ENCODE data around the gene PIM3. TPM values are rescaled to one million over a fixed set of nuclear protein-coding genes. Genes with fewer than 3 reads are reported as not detected.
"Not testable (repeated sequence)": the region's sequence is repeated elsewhere in the genome, so short reads cannot be mapped to it uniquely, and the experiment has no call there.

The PIM3 gene
- total RNA-seq, 2 experiments from 2014 or later = 202 to 210 TPM

DNA sequence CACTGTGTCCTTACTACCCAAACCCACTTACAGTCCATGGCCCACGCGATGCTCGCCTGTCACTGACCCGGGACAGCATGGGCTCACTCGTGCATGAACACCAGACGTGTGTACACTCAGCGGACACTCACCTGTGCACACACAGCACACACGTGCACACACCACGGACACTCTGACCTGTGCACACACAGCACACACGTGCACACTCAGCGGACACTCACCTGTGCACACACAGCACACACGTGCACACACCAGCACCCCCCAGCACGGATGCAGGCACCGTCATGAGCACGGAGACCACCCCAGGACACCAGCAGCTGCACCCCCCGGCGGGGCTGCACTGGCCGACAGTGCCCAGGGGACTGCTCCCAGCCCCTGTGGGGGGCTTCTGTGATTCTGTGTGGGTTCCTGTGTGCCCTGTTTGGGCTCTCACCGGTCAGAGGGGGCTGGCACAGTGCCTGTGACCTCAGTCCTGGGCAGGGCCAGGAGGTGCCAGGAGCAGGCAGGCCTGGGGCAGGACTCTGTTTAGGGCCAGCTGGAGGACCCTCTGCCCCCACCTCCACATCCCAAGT lies 21.9 kb upstream of the PIM3 start:
- CTCF ChIA-PET = interaction anchor here (0.6 kb wide), 1 partner anchor 98 kb away, joined by 3 read pairs; no protein-coding TSS in a partner anchor
- no peak for DNase-seq
- intact Hi-C loops (cut with micrococcal nuclease) = no loop called here
- no peak overlapping the region for H3K4me3 Mint-ChIP-seq
- peaks cover 16% of the 10 kb centered on the region for H3K4me1 Mint-ChIP-seq (ENCODE audit: low read depth)
- H3K27ac Mint-ChIP-seq = peak overlapping the region; percentile 47
- H3K9me3 Mint-ChIP-seq = no peaks in the 10 kb centered on the region
- no peaks in the 10 kb centered on the region for H3K36me3 Mint-ChIP-seq (ENCODE audit: low read depth)
- H3K27me3 Mint-ChIP-seq (ENCODE audit: low read depth) = no peaks in the 10 kb centered on the region

DNA sequence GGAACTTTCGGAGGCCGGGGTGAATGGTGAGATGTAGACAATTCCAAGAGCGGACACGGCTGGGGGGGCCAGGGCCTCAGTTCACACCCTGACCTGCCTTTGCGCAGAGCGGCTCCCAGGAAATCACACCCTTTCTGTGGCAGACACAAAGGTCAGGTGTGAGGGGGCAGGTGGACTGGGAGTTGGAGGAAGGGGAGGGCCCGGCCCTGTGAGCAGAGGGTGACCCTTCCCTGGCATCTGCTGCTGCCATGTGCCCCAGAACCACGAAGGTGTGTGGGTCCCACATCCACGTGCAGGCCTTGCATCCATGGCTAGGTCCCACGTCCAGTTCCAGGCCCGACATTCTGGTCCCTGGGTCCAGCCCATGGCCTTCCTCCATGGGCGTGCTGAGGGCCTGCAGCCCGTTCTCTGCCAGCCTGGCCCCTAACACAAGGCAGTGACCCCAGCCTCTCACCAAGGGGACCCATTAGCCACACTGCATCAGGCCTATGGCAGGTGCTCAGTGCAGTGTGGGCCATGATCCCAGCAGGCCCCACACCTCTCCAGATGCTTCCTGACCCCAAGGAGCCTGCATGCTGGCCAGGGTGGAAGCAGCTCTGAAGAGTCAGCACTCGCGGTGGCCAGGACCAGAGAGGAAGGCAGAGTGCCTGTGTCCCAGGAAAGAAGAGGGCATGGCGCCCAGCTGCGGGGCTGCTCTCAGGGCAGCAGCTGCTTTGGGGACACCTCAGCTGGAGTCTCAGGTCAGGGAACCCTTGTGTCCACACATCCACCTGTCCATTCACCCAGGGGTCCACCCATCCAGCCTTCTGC lies 18.9 kb upstream of the PIM3 start:
- no peak for DNase-seq
- H3K4me3 Mint-ChIP-seq = no peak overlapping the region
- H3K27me3 Mint-ChIP-seq (ENCODE audit: low read depth) = no peaks in the 10 kb centered on the region
- H3K27ac Mint-ChIP-seq = no peak overlapping the region
- no peaks in the 10 kb centered on the region for H3K9me3 Mint-ChIP-seq
- intact Hi-C loops (cut with micrococcal nuclease) = no loop called here
- CTCF ChIA-PET = no interaction called here
- no peaks in the 10 kb centered on the region for H3K36me3 Mint-ChIP-seq (ENCODE audit: low read depth)
- peaks cover 15% of the 10 kb centered on the region for H3K4me1 Mint-ChIP-seq (ENCODE audit: low read depth)

- CTCF ChIA-PET = no interaction called here
- H3K27ac Mint-ChIP-seq = no peak overlapping the region
- intact Hi-C loops (cut with micrococcal nuclease) = no loop called here
- H3K27me3 Mint-ChIP-seq (ENCODE audit: low read depth) = no peaks in the 10 kb centered on the region
- peaks cover 11% of the 10 kb centered on the region for H3K4me1 Mint-ChIP-seq (ENCODE audit: low read depth)
- H3K4me3 Mint-ChIP-seq = no peak overlapping the region
- DNase-seq = peak; percentile 20
- H3K36me3 Mint-ChIP-seq (ENCODE audit: low read depth) = no peaks in the 10 kb centered on the region
- H3K9me3 Mint-ChIP-seq = no peaks in the 10 kb centered on the region
These were observed 17.8 kb upstream of the PIM3 start for GRCh38 chr22:49942565-49943404.

GRCh38 chr22:49943405-49943765 lies 17.2 kb upstream of the PIM3 start:
- no peak for DNase-seq
- CTCF ChIA-PET = no interaction called here
- H3K27ac Mint-ChIP-seq = no peak overlapping the region
- intact Hi-C loops (cut with micrococcal nuclease) = no loop called here
- peak overlapping the region; percentile 60 for H3K4me3 Mint-ChIP-seq
- H3K27me3 Mint-ChIP-seq (ENCODE audit: low read depth) = no peaks in the 10 kb centered on the region
- no peaks in the 10 kb centered on the region for H3K36me3 Mint-ChIP-seq (ENCODE audit: low read depth)
- peaks cover 9% of the 10 kb centered on the region for H3K4me1 Mint-ChIP-seq (ENCODE audit: low read depth)
- no peaks in the 10 kb centered on the region for H3K9me3 Mint-ChIP-seq

DNA sequence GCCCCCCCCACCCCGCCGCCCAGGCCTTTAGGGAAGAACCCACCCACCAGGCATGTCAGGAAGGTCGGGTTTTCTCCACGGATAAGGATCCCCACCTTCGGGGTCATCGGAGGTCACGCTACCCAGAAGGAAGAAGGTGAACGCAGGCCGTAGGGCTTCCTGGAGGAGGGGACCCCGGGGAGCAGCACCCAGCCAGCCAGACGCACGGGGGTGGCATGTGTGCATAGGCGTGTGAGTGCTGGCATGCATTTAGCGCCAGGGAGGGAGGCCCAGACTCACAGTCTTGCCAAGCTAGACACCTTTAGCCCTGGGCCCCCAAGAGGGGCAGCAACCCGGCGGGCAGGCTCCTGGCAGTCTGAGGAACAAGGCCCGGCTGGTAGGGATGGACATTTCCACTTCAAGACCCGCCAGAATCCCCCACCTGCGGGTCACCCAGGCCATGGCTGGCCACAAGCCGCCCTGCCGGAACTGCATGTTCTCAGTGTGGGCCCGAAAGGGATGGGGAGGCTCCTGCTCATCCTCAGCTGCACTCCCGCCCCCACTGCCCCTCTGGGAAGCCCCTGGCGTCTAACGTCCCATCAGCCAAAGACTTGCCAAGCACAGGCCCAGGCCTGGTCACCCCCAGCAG lies 16.7 kb upstream of the PIM3 start:
- Mint-ChIP-seq H3K4me1 (ENCODE audit: low read depth) (peaks cover 9% of the 10 kb centered on the region), H3K4me3 (peak overlapping the region; percentile 60), H3K36me3 (ENCODE audit: low read depth) (no peaks in the 10 kb centered on the region), H3K27ac (peak overlapping the region; percentile 69), H3K9me3 (no peaks in the 10 kb centered on the region), H3K27me3 (ENCODE audit: low read depth) (no peaks in the 10 kb centered on the region)
- intact Hi-C loops (cut with micrococcal nuclease) = no loop called here
- DNase-seq = no peak
- CTCF ChIA-PET = no interaction called here

DNA sequence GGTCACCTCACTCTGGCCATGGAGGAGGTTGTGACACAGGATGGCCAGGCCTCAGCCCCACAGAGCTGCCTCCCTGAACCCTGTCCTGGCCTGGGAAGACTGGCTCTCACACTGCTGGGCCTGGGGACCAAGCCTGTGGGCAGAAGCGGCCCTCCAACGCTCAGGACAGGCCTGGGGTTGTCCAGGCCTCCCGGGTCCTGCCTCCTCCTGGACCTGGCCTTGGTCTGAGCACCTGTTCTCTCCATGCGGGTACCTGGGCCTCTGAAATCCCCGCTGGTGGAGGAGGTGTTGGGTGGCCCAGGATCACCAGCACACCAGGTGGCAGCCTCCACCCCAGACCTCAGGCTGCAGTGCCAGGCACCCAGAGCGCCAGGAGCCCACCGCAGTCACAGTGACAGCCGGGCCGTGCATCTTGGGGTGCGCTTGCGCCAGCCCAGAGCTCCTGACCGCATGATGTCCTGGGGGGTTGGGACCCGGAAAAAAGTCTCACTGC lies 16.1 kb upstream of the PIM3 start:
- intact Hi-C loops (cut with micrococcal nuclease) = no loop called here
- DNase-seq = no peak
- Mint-ChIP-seq H3K36me3 (ENCODE audit: low read depth) (no peaks in the 10 kb centered on the region), H3K4me3 (peak overlapping the region; percentile 60), H3K4me1 (ENCODE audit: low read depth) (peaks cover 9% of the 10 kb centered on the region), H3K9me3 (no peaks in the 10 kb centered on the region), H3K27me3 (ENCODE audit: low read depth) (no peaks in the 10 kb centered on the region), H3K27ac (peak overlapping the region; percentile 66)
- CTCF ChIA-PET = no interaction called here

- Mint-ChIP-seq H3K4me3 (peak overlapping the region; percentile 60), H3K27ac (peak overlapping the region; percentile 91)
- H3K27me3 Mint-ChIP-seq (ENCODE audit: low read depth); H3K9me3 Mint-ChIP-seq; CTCF ChIA-PET; H3K4me1 Mint-ChIP-seq (ENCODE audit: low read depth); H3K36me3 Mint-ChIP-seq (ENCODE audit: low read depth): not testable (repeated sequence)
- DNase-seq = peak; percentile 64
- intact Hi-C loops (cut with micrococcal nuclease) = loop anchor here (1.0 kb wide), 1 partner anchor 15 kb away; the partner anchor contains the start of gene PIM3
These were observed 15.4 kb upstream of the PIM3 start for GRCh38 chr22:49945042-49945794.

- no peaks in the 10 kb centered on the region for H3K36me3 Mint-ChIP-seq (ENCODE audit: low read depth)
- H3K9me3 Mint-ChIP-seq = no peaks in the 10 kb centered on the region
- no peak for DNase-seq
- CTCF ChIA-PET = interaction anchor here (1.2 kb wide), 1 partner anchor 13 kb away, joined by 4 read pairs; no protein-coding TSS in a partner anchor
- no peaks in the 10 kb centered on the region for H3K27me3 Mint-ChIP-seq (ENCODE audit: low read depth)
- intact Hi-C loops (cut with micrococcal nuclease) = no loop called here
- peaks cover 6% of the 10 kb centered on the region for H3K4me1 Mint-ChIP-seq (ENCODE audit: low read depth)
- H3K4me3 Mint-ChIP-seq = no peak overlapping the region
- peak overlapping the region; percentile 91 for H3K27ac Mint-ChIP-seq
These were observed 13.8 kb upstream of the PIM3 start for GRCh38 chr22:49946612-49947295.

GRCh38 chr22:49947296-49947622 lies 13.3 kb upstream of the PIM3 start:
- no peaks in the 10 kb centered on the region for H3K9me3 Mint-ChIP-seq
- no peak overlapping the region for H3K4me3 Mint-ChIP-seq
- intact Hi-C loops (cut with micrococcal nuclease) = no loop called here
- peaks cover 6% of the 10 kb centered on the region for H3K4me1 Mint-ChIP-seq (ENCODE audit: low read depth)
- no peak for DNase-seq
- no peaks in the 10 kb centered on the region for H3K27me3 Mint-ChIP-seq (ENCODE audit: low read depth)
- H3K27ac Mint-ChIP-seq = no peak overlapping the region
- CTCF ChIA-PET = no interaction called here
- no peaks in the 10 kb centered on the region for H3K36me3 Mint-ChIP-seq (ENCODE audit: low read depth)

DNA sequence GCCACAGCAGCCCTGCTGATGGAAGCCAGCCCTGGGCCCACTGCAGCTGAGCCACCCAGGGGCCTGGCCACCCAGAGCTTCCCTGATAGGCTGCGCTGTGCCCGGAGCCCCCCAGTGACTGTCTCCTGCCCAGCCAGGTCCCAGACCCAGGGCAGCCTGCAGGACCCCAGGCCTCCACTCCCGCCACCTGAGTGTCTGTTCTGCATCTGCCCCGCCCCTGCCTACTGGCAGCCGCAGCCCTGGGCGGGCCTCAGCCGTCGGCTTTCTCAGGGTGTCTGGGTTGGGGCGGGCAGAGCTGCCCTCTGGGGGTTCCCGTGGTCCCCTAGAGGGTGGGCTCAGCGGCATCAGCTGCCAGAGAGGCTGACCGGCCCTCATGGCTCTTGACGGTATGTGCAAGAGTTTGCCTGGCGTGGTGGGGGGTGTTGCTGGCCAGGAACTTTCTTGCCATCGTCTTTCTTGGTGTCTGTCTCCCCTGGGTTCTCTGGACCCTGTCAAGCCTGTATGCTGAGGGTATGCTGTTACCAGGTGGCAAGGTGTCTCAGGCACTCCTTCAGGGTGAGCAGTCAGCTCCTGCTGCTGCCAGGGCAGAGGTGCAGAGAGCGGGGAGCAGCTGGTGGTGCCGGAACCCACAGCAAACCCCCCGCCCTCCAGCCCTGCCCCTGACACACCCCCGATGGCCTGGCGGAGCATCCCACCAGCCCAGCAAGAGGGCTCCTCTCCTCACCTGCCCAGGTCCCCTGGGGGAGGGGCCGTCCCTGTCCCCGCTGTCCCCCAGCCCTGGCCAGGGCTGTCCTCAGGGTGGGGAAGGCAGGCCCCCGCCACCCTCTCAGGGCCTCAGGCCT lies 12.2 kb upstream of the PIM3 start:
- CTCF ChIA-PET = no interaction called here
- Mint-ChIP-seq H3K4me1 (ENCODE audit: low read depth) (peaks cover 6% of the 10 kb centered on the region), H3K4me3 (no peak overlapping the region), H3K27me3 (ENCODE audit: low read depth) (no peaks in the 10 kb centered on the region), H3K9me3 (no peaks in the 10 kb centered on the region), H3K27ac (no peak overlapping the region), H3K36me3 (ENCODE audit: low read depth) (no peaks in the 10 kb centered on the region)
- DNase-seq = no peak
- intact Hi-C loops (cut with micrococcal nuclease) = no loop called here

Data from activated naive CD4-positive, alpha-beta T cell treated with anti-CD3 and anti-CD28 coated beads for 36 hours (primary cell).